ENCODE data around the gene NFATC1.

GRCh38 chr18:79445221-79445620 lies 49.5 kb downstream of the NFATC1 start:
- TF ChIP-seq POLR2AphosphoS5 (IDR thresholded peaks at IDR 0.05) (no peak), CTCF (IDR thresholded peaks at IDR 0.05) (no peak), POLR2A (IDR thresholded peaks at IDR 0.05) (no peak)

All from transverse colon (tissue), 4 donors.